ENCODE measurements around the gene IPO4. TPM values are rescaled to one million over a fixed set of nuclear protein-coding genes. Genes with fewer than 3 reads are reported as not detected.
A peak's percentile ranks its signal among the peaks of the same experiment; 100 is the strongest.

IPO4 gene
- total and polyA plus RNA-seq, 2 of the 13 experiments (the other 11 are each of a cell fraction or from before 2014, with no cell fraction given), result 39.0 to 179 TPM

DNA sequence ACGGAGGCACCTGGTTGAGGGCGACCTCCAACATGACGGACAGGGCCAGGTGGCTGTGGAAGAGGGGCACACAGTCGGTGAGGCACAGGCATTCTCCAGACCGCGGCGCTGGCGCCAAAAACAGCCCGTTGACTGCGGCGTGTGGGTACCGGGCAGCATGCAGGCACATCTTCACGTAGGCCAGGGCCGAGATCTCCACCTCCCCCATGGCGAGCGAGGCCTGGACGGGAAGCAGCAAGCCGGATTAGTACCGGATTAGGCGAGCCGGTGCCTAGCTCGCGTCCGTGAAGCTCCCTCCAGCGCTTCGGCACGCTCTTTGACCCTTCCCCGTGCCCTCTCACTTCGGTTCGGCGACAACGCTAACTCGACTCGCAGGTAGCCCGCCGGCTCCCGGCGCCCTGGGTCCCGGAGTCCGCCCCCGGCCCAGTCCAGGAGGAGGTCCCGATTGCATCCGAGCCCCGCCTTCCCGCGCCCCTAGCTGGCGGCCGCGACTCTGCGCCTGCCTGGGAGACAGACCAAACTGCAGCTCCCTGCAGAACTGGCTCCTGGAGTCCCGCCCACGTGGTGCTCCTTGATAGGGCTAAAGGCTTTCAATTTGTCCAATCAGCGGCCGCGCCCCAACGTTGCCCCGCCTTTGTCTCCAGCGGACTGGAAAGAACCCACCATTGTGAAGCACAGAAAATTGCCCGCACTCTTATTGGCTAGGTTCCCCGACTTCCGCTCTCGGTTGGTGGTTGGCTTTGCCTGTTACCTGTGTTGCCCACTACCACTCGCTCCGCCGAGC, 47.3 kb downstream of the IPO4 start, which contains the start of gene EMC9 (continued):
- peak; percentile 99 for TF ChIP-seq TOPORS (CRISPR knock-in tag; IDR thresholded peaks at IDR 0.05)
- TF ChIP-seq, protein P1, sequence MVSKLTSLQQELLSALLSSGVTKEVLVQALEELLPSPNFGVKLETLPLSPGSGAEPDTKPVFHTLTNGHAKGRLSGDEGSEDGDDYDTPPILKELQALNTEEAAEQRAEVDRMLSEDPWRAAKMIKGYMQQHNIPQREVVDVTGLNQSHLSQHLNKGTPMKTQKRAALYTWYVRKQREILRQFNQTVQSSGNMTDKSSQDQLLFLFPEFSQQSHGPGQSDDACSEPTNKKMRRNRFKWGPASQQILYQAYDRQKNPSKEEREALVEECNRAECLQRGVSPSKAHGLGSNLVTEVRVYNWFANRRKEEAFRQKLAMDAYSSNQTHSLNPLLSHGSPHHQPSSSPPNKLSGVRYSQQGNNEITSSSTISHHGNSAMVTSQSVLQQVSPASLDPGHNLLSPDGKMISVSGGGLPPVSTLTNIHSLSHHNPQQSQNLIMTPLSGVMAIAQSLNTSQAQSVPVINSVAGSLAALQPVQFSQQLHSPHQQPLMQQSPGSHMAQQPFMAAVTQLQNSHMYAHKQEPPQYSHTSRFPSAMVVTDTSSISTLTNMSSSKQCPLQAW (CRISPR knock-in tag; IDR thresholded peaks at IDR 0.05), result no peak
- TF ChIP-seq, protein P2, sequence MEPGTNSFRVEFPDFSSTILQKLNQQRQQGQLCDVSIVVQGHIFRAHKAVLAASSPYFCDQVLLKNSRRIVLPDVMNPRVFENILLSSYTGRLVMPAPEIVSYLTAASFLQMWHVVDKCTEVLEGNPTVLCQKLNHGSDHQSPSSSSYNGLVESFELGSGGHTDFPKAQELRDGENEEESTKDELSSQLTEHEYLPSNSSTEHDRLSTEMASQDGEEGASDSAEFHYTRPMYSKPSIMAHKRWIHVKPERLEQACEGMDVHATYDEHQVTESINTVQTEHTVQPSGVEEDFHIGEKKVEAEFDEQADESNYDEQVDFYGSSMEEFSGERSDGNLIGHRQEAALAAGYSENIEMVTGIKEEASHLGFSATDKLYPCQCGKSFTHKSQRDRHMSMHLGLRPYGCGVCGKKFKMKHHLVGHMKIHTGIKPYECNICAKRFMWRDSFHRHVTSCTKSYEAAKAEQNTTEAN (CRISPR knock-in tag; conservative IDR thresholded peaks at IDR 0.05), result no peak
- TF ChIP-seq, protein P3, sequence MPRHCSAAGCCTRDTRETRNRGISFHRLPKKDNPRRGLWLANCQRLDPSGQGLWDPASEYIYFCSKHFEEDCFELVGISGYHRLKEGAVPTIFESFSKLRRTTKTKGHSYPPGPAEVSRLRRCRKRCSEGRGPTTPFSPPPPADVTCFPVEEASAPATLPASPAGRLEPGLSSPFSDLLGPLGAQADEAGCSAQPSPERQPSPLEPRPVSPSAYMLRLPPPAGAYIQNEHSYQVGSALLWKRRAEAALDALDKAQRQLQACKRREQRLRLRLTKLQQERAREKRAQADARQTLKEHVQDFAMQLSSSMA (CRISPR knock-in tag; IDR thresholded peaks at IDR 0.05), result peak; percentile 88; the same call in 1 of the 2 replicates
- TF ChIP-seq MTA3 (CRISPR knock-in tag; IDR thresholded peaks at IDR 0.05), result no peak
- TF ChIP-seq, protein P4, sequence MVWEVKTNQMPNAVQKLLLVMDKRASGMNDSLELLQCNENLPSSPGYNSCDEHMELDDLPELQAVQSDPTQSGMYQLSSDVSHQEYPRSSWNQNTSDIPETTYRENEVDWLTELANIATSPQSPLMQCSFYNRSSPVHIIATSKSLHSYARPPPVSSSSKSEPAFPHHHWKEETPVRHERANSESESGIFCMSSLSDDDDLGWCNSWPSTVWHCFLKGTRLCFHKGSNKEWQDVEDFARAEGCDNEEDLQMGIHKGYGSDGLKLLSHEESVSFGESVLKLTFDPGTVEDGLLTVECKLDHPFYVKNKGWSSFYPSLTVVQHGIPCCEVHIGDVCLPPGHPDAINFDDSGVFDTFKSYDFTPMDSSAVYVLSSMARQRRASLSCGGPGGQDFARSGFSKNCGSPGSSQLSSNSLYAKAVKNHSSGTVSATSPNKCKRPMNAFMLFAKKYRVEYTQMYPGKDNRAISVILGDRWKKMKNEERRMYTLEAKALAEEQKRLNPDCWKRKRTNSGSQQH (CRISPR knock-in tag; IDR thresholded peaks at IDR 0.05; ENCODE audit: low read depth), result no peak; the same call in none of the 2 replicates
- TF ChIP-seq HNRNPLL (IDR thresholded peaks at IDR 0.05; ENCODE audit: low read depth, low read length, poor library complexity, severe bottlenecking), result peak; percentile 86
- TF ChIP-seq XRCC5 (optimal IDR thresholded peaks at IDR 0.05; ENCODE audit: low read length), result peak; percentile 98
- TF ChIP-seq SIN3B (IDR thresholded peaks at IDR 0.05; ENCODE audit: low read length), result peak; percentile 68; the same call in 1 of the 2 replicates
- TF ChIP-seq, protein P5, sequence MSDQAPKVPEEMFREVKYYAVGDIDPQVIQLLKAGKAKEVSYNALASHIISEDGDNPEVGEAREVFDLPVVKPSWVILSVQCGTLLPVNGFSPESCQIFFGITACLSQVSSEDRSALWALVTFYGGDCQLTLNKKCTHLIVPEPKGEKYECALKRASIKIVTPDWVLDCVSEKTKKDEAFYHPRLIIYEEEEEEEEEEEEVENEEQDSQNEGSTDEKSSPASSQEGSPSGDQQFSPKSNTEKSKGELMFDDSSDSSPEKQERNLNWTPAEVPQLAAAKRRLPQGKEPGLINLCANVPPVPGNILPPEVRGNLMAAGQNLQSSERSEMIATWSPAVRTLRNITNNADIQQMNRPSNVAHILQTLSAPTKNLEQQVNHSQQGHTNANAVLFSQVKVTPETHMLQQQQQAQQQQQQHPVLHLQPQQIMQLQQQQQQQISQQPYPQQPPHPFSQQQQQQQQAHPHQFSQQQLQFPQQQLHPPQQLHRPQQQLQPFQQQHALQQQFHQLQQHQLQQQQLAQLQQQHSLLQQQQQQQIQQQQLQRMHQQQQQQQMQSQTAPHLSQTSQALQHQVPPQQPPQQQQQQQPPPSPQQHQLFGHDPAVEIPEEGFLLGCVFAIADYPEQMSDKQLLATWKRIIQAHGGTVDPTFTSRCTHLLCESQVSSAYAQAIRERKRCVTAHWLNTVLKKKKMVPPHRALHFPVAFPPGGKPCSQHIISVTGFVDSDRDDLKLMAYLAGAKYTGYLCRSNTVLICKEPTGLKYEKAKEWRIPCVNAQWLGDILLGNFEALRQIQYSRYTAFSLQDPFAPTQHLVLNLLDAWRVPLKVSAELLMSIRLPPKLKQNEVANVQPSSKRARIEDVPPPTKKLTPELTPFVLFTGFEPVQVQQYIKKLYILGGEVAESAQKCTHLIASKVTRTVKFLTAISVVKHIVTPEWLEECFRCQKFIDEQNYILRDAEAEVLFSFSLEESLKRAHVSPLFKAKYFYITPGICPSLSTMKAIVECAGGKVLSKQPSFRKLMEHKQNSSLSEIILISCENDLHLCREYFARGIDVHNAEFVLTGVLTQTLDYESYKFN (CRISPR knock-in tag; conservative IDR thresholded peaks at IDR 0.05), result peak; percentile 73
- no peak for TF ChIP-seq ZFP82 (CRISPR knock-in tag; IDR thresholded peaks at IDR 0.05; ENCODE audit: borderline replicate concordance)
- TF ChIP-seq RARA (CRISPR knock-in tag; IDR thresholded peaks at IDR 0.05), result peak; percentile 35; the same call in 1 of the 2 replicates
- peak; percentile 97; the same call in 1 of the 2 replicates for TF ChIP-seq ZNF761 (CRISPR knock-in tag; conservative IDR thresholded peaks at IDR 0.05)
- TF ChIP-seq FOSL2 (CRISPR knock-in tag; IDR thresholded peaks at IDR 0.05), result peak; percentile 24; the same call in 1 of the 2 replicates
- TF ChIP-seq, protein P6, sequence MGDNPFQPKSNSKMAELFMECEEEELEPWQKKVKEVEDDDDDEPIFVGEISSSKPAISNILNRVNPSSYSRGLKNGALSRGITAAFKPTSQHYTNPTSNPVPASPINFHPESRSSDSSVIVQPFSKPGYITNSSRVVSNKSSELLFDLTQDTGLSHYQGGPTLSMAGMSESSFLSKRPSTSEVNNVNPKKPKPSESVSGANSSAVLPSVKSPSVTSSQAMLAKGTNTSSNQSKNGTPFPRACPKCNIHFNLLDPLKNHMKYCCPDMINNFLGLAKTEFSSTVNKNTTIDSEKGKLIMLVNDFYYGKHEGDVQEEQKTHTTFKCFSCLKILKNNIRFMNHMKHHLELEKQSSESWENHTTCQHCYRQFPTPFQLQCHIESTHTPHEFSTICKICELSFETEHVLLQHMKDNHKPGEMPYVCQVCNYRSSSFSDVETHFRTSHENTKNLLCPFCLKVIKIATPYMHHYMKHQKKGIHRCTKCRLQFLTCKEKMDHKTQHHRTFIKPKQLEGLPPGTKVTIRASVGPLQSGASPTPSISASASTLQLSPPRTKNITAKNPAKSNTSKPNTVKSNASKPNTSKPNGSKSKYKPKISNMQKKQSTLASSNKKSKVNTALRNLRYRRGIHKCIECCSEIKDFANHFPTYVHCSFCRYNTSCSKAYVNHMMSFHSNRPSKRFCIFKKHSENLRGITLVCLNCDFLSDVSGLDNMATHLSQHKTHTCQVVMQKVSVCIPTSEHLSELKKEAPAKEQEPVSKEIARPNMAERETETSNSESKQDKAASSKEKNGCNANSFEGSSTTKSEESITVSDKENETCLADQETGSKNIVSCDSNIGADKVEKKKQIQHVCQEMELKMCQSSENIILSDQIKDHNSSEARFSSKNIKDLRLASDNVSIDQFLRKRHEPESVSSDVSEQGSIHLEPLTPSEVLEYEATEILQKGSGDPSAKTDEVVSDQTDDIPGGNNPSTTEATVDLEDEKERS (CRISPR knock-in tag; IDR thresholded peaks at IDR 0.05), result peak; percentile 90

Data from HepG2 (cell line).